Measurements from ENCODE around the gene ADAMTS12. TPM values are rescaled to one million over a fixed set of nuclear protein-coding genes. Genes with fewer than 3 reads are reported as not detected.

Gene ADAMTS12
- total RNA-seq, 1 experiment from 2014 or later: 2.7 TPM

GRCh38 chr5:33608344-33609041 is 283.3 kb downstream of the ADAMTS12 start:
- Histone ChIP-seq H3K27me3 (ENCODE audit: control insufficient read depth, insufficient read depth, low read length) (no peaks in the 10 kb centered on the region), H3K4me3 (ENCODE audit: insufficient read depth, low read depth, low read length) (no peak overlapping the region), H3K36me3 (replicated peaks; ENCODE audit: control insufficient read depth, insufficient read depth, low read length) (no peaks in the 10 kb centered on the region)
- DNase-seq: peak; percentile 8

GRCh38 chr5:33604503-33604902 is 287.3 kb downstream of the ADAMTS12 start:
- no peak for DNase-seq
- H3K27me3 ChIP-seq (ENCODE audit: control insufficient read depth, insufficient read depth, low read length): no peaks in the 10 kb centered on the region
- no peak overlapping the region for H3K4me3 ChIP-seq (ENCODE audit: insufficient read depth, low read depth, low read length)
- H3K36me3 ChIP-seq (replicated peaks; ENCODE audit: control insufficient read depth, insufficient read depth, low read length): no peaks in the 10 kb centered on the region

GRCh38 chr5:33601881-33602280 is 289.9 kb downstream of the ADAMTS12 start:
- no peak for DNase-seq
- no peak overlapping the region for H3K4me3 ChIP-seq (ENCODE audit: insufficient read depth, low read depth, low read length)
- H3K36me3 ChIP-seq (replicated peaks; ENCODE audit: control insufficient read depth, insufficient read depth, low read length): no peaks in the 10 kb centered on the region
- H3K27me3 ChIP-seq (ENCODE audit: control insufficient read depth, insufficient read depth, low read length): no peaks in the 10 kb centered on the region

- Histone ChIP-seq H3K27me3 (ENCODE audit: control insufficient read depth, insufficient read depth, low read length) (no peaks in the 10 kb centered on the region), H3K36me3 (replicated peaks; ENCODE audit: control insufficient read depth, insufficient read depth, low read length) (no peaks in the 10 kb centered on the region), H3K4me3 (ENCODE audit: insufficient read depth, low read depth, low read length) (no peak overlapping the region)
- no peak for DNase-seq
These were observed 296.5 kb downstream of the ADAMTS12 start for GRCh38 chr5:33595303-33595702.

- Histone ChIP-seq H3K4me3 (ENCODE audit: insufficient read depth, low read depth, low read length) (no peak overlapping the region), H3K27me3 (ENCODE audit: control insufficient read depth, insufficient read depth, low read length) (no peaks in the 10 kb centered on the region), H3K36me3 (replicated peaks; ENCODE audit: control insufficient read depth, insufficient read depth, low read length) (no peaks in the 10 kb centered on the region)
- DNase-seq: no peak
These were observed 297.8 kb downstream of the ADAMTS12 start for GRCh38 chr5:33594006-33594405.

- no peak overlapping the region for H3K4me3 ChIP-seq (ENCODE audit: insufficient read depth, low read depth, low read length)
- no peaks in the 10 kb centered on the region for H3K27me3 ChIP-seq (ENCODE audit: control insufficient read depth, insufficient read depth, low read length)
- no peak for DNase-seq
- H3K36me3 ChIP-seq (replicated peaks; ENCODE audit: control insufficient read depth, insufficient read depth, low read length): no peaks in the 10 kb centered on the region
These were observed 299.5 kb downstream of the ADAMTS12 start for GRCh38 chr5:33592245-33592644.

- no peak overlapping the region for H3K4me3 ChIP-seq (ENCODE audit: insufficient read depth, low read depth, low read length)
- peak; percentile 68 for DNase-seq
- H3K27me3 ChIP-seq (ENCODE audit: control insufficient read depth, insufficient read depth, low read length): no peaks in the 10 kb centered on the region
- no peaks in the 10 kb centered on the region for H3K36me3 ChIP-seq (replicated peaks; ENCODE audit: control insufficient read depth, insufficient read depth, low read length)
These were observed 303.0 kb downstream of the ADAMTS12 start for GRCh38 chr5:33588654-33589372.

GRCh38 chr5:33583332-33583731 is 308.5 kb downstream of the ADAMTS12 start:
- Histone ChIP-seq H3K4me3 (ENCODE audit: insufficient read depth, low read depth, low read length) (no peak overlapping the region), H3K36me3 (replicated peaks; ENCODE audit: control insufficient read depth, insufficient read depth, low read length) (no peaks in the 10 kb centered on the region), H3K27me3 (ENCODE audit: control insufficient read depth, insufficient read depth, low read length) (no peaks in the 10 kb centered on the region)
- no peak for DNase-seq

GRCh38 chr5:33582417-33582816 is 309.4 kb downstream of the ADAMTS12 start:
- H3K36me3 ChIP-seq (replicated peaks; ENCODE audit: control insufficient read depth, insufficient read depth, low read length): no peaks in the 10 kb centered on the region

GRCh38 chr5:33579789-33580188 is 312.0 kb downstream of the ADAMTS12 start:
- DNase-seq: no peak
- Histone ChIP-seq H3K4me3 (ENCODE audit: insufficient read depth, low read depth, low read length) (no peak overlapping the region), H3K27me3 (ENCODE audit: control insufficient read depth, insufficient read depth, low read length) (no peaks in the 10 kb centered on the region), H3K36me3 (replicated peaks; ENCODE audit: control insufficient read depth, insufficient read depth, low read length) (no peaks in the 10 kb centered on the region)

More at GRCh38 chr5:33582417-33582816, 309.4 kb downstream of the ADAMTS12 start:
- H3K27me3 ChIP-seq (ENCODE audit: control insufficient read depth, insufficient read depth, low read length): no peaks in the 10 kb centered on the region
- no peak for DNase-seq
- H3K4me3 ChIP-seq (ENCODE audit: insufficient read depth, low read depth, low read length): no peak overlapping the region

GRCh38 chr5:33579152-33579551 is 312.6 kb downstream of the ADAMTS12 start:
- no peak overlapping the region for H3K4me3 ChIP-seq (ENCODE audit: insufficient read depth, low read depth, low read length)
- no peak for DNase-seq

GRCh38 chr5:33576726-33577590 is 314.8 kb downstream of the ADAMTS12 start:
- no peaks in the 10 kb centered on the region for H3K36me3 ChIP-seq (replicated peaks; ENCODE audit: control insufficient read depth, insufficient read depth, low read length)
- no peak overlapping the region for H3K4me3 ChIP-seq (ENCODE audit: insufficient read depth, low read depth, low read length)
- no peaks in the 10 kb centered on the region for H3K27me3 ChIP-seq (ENCODE audit: control insufficient read depth, insufficient read depth, low read length)
- DNase-seq: no peak

More at GRCh38 chr5:33579152-33579551, 312.6 kb downstream of the ADAMTS12 start:
- no peaks in the 10 kb centered on the region for H3K27me3 ChIP-seq (ENCODE audit: control insufficient read depth, insufficient read depth, low read length)
- no peaks in the 10 kb centered on the region for H3K36me3 ChIP-seq (replicated peaks; ENCODE audit: control insufficient read depth, insufficient read depth, low read length)

GRCh38 chr5:33565324-33565723 is 326.5 kb downstream of the ADAMTS12 start:
- H3K4me3 ChIP-seq (ENCODE audit: insufficient read depth, low read depth, low read length): no peak overlapping the region
- no peaks in the 10 kb centered on the region for H3K27me3 ChIP-seq (ENCODE audit: control insufficient read depth, insufficient read depth, low read length)
- no peak for DNase-seq
- H3K36me3 ChIP-seq (replicated peaks; ENCODE audit: control insufficient read depth, insufficient read depth, low read length): no peaks in the 10 kb centered on the region

GRCh38 chr5:33563983-33564908 is 327.5 kb downstream of the ADAMTS12 start:
- no peaks in the 10 kb centered on the region for H3K27me3 ChIP-seq (ENCODE audit: control insufficient read depth, insufficient read depth, low read length)
- no peak overlapping the region for H3K4me3 ChIP-seq (ENCODE audit: insufficient read depth, low read depth, low read length)
- peak; percentile 40 for DNase-seq
- no peaks in the 10 kb centered on the region for H3K36me3 ChIP-seq (replicated peaks; ENCODE audit: control insufficient read depth, insufficient read depth, low read length)
